ENCODE measurements around the gene ETS1.

DNA sequence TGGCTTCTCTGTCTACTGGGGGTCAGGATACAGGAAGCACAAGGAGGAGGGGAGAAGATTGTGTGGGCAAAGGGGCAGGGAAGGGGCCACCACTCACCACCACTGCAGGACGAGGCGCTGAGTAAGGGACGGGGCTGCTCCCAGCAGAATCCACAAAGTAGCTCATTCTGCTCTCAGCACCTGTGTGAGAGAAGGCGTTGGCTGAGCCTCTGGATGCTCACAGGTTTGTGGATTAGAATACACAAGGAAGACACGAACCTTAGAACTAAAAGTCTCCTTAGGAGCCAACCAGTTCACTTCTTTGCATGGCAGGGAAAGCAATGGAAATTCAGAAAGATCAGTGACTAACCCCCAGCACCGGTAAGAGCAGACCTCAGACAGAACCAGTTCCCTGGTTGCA is 14.4 kb downstream of the ETS1 start:
- TF ChIP-seq EZH2 (IDR thresholded peaks at IDR 0.05), result no peak
- TF ChIP-seq POLR2AphosphoS5 (IDR thresholded peaks at IDR 0.05; ENCODE audit: borderline replicate concordance, low read depth, low read length), result no peak
- no peak for TF ChIP-seq FOXP2 (optimal IDR thresholded peaks at IDR 0.05; ENCODE audit: control extremely low read depth, extremely low read length, insufficient read depth)

All from SK-N-MC (cell line).